Fibroblast of villous mesenchyme (primary cell): ENCODE results near the gene PSME1. TPM values are rescaled to one million over a fixed set of nuclear protein-coding genes. Genes with fewer than 3 reads are reported as not detected.

ENCODE experiments used
- DNase-seq: peaks from one replicate; pipeline ENCODE4 v3.0.0-alpha.2; 2010; ENCODE audit warnings: low read depth
- H3K4me3 ChIP-seq: 2 replicates; pipeline ENCODE4 v1.5.1; 2011; ENCODE audit warnings: low read depth, mild to moderate bottlenecking, low read length
- total RNA-seq: library from RNA; depleted of rRNA; stranded (reverse); fragments of >200 nt; gene quantifications from 2 replicates; pipeline ENCODE4 v1.2.3, GENCODE V29; 2012
- TF ChIP-seq, protein P1 (sequence below): IDR thresholded peaks from 2 replicates; pipeline ENCODE4 v1.5.1; 2012; ENCODE audit warnings: low read depth, mild to moderate bottlenecking, low read length; ENCODE audit not compliant: insufficient read depth

The PSME1 gene
- total RNA-seq, 1 donor, result 147 TPM

DNA sequence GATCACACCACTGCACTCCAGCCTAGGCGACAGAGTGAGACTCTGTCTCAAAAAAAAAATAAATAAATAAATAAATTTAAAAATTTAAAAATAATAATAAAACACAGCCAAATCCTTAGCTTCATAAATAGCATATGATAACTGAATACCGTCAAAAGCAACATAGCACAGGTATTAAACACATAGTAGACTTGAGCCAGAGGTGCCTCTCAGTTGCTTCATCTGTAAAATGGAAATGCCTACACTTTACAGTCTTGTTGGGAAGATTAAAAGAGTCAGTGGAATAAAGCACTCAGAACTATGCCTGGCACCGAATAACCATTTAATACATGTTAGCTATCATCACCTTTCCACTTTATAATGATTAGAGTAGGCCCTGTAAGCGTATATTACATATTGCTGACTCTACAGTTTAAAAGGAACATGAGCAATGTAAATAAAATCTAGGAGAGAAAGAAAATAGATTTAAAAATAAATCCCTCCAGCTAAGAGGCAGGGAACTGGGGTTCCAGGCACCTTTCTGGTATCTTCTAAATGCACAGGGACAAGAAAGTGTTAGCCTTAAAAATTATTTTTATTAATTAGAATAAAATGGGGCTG lies 29.2 kb upstream of the PSME1 start:
- H3K4me3 ChIP-seq, result no peak overlapping the region
- TF ChIP-seq, protein P1, sequence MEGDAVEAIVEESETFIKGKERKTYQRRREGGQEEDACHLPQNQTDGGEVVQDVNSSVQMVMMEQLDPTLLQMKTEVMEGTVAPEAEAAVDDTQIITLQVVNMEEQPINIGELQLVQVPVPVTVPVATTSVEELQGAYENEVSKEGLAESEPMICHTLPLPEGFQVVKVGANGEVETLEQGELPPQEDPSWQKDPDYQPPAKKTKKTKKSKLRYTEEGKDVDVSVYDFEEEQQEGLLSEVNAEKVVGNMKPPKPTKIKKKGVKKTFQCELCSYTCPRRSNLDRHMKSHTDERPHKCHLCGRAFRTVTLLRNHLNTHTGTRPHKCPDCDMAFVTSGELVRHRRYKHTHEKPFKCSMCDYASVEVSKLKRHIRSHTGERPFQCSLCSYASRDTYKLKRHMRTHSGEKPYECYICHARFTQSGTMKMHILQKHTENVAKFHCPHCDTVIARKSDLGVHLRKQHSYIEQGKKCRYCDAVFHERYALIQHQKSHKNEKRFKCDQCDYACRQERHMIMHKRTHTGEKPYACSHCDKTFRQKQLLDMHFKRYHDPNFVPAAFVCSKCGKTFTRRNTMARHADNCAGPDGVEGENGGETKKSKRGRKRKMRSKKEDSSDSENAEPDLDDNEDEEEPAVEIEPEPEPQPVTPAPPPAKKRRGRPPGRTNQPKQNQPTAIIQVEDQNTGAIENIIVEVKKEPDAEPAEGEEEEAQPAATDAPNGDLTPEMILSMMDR, result no peak
- no peak for DNase-seq

- TF ChIP-seq, protein P1, result no peak
- DNase-seq, result no peak
- no peak overlapping the region for H3K4me3 ChIP-seq
Observed at GRCh38 chr14:24108336-24108874, 27.6 kb upstream of the PSME1 start.

DNA sequence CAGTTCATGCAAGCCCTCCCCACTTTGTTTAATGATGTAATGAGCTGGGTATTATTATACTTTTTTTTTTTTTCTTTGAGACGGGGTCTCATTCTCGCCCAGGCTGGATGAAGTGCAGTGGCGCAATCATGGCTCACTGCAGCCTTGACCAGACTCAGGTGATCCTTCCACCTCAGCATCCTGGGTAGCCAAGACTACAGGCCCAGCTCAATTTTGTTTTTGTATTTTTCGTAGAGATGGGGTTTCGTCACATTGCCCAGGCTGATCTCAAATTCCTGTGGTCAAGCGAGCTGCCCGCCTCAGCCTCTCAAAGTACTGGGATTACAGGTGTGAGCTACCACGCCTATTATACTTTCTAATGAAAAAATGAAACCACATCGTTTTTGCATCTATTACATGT lies 25.9 kb upstream of the PSME1 start:
- DNase-seq, result no peak
- TF ChIP-seq, protein P1, result no peak
- no peak overlapping the region for H3K4me3 ChIP-seq

GRCh38 chr14:24110523-24110922 lies 25.5 kb upstream of the PSME1 start:
- H3K4me3 ChIP-seq, result no peak overlapping the region
- no peak for DNase-seq
- TF ChIP-seq, protein P1, result no peak

GRCh38 chr14:24113379-24113800 lies 22.6 kb upstream of the PSME1 start:
- peak overlapping the region; percentile 87 for H3K4me3 ChIP-seq
- DNase-seq, result no peak
- TF ChIP-seq, protein P1, result no peak

- peak; percentile 92 for DNase-seq
- H3K4me3 ChIP-seq, result peak overlapping the region; percentile 87
- TF ChIP-seq, protein P1, result no peak
Observed at GRCh38 chr14:24113801-24114531, 22.0 kb upstream of the PSME1 start.
